GM12872 (cell line): ENCODE results near the gene PTAFR.

Source experiments
- CTCF ChIP-seq: IDR thresholded peaks from 3 replicates; pipeline ENCODE4 v1.5.1; 2011; ENCODE audit warnings: low read depth, mild to moderate bottlenecking, low read length, moderate library complexity; ENCODE audit not compliant: insufficient read depth

The PTAFR gene

DNA sequence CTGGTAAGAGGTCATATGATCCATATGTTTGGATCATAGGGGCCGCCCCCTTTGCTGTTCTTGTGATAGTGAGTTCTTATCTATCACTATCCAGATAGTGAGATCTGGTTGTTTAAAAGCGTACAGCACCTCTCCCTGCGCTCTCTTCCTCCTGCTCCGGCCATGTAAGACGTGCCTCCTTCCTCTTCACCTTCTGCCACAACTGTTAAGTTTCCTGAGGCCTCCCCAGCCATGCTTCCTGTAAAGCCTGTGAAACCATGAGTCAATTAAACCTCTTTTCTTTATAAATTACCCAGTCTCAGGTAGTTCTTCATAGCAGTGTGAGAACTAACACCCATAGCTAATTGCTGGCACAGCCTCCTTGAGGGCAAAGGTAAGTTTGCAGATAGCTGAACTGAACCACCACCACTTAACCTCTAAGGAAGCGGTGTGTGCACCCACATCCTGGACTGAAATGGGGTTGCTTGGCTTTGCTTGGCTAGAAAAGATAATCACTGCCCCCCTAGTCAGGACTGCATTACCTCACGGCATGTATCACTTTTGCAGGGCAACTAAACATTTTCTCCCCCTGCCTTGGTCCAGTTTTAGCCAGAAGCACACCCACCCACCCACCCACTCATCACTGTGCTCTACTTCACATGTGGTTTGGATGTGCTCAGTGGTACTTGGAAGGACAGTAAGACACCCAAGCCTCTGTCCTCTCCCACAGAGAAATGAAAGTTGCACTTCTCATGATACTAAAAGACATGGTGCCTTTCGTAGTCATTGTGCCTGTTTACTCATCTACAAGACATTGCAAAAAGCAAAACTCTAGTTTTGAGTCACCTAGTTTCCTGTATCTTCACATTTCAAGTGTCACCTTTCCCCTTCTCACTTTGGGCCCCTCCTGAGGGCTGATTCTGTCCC, 23.1 kb upstream of the PTAFR start:
- TF ChIP-seq CTCF = no peak; the same call in 2 of the 3 replicates

DNA sequence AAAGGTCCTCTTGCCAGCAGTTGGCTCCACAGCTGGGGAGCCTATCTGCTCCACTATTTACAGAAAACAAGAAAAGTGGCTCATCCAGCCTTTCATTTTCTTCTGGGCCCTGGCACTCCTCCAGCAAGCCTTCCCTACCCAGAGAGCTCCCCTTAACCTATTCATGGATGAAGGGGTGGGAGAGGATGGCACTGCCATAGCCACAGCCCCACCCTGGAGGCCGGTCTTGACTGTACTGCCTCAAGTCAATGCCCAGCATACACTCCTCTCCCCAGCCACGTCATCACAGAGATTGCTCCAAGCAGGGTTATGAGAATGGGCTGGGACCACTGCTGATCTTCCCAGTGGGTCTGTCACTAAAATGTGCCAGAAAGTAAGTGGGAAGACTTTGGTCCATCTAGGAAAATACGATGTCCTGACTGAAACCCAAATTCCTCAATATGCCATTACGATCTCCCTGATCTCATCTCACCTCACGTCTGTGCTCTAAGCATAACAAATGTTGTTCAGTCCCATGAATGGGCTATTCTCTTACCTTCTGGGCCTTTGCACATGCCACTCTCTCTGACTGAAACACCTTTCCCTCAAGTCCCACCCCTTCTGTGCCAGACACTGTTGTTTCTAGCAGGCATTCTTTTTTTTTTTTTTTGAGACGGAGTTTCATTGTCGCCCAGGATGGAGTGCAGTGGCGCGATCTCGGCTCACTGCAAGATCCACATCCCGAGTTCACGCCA, 21.4 kb upstream of the PTAFR start:
- no peak for TF ChIP-seq CTCF

- no peak for TF ChIP-seq CTCF
Observed at GRCh38 chr1:28196330-28196729, 19.8 kb upstream of the PTAFR start.

DNA sequence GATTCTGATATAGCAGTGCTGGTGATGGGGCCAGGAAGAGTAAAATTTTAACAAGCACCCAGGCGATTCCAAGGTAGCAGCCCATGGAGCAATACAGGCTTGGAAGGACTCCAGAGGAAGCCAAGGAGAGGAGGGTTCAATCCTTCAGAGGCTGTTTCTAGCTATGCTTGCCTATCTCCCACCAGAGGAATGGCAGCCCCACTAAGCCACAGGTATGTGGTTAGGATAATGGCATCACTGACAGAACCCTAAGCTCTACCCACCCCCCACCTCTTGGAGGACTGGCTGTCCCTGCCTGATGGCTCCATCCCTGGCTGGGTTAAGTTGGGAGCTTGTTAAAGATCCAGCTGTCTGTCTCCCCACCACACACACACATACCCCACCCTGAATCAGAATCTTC, 19.3 kb upstream of the PTAFR start:
- no peak for TF ChIP-seq CTCF

GRCh38 chr1:28194326-28195035, 18.0 kb upstream of the PTAFR start:
- TF ChIP-seq CTCF = no peak

GRCh38 chr1:28193701-28194161, 17.2 kb upstream of the PTAFR start:
- TF ChIP-seq CTCF = no peak
